ENCODE data around the gene CNTN4.

DNA sequence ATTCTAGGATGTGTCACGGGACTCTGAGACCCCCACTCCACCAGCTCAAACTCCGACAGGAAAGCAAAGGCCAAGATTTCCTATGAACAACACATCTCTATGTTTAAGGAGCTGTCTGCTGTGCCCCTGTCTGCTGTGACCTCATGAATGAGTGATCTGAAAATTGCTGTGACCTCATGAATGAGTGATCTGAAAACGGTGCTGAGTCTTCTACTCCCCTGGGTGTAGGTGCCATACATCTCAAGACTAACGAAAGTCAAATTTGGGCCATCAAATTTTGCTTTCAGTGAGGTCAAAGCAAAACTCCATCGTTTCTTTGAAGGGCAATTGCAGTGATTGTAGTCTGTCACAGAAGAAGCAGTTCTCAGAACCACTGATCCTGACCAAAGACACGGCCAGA, 987.1 kb downstream of the CNTN4 start:
- no peak for TF ChIP-seq CTCF (IDR thresholded peaks at IDR 0.05)
- no peak for TF ChIP-seq EP300 (IDR thresholded peaks at IDR 0.05)

All from upper lobe of left lung (tissue), 4 donors.